Peyer's patch (tissue), 4 donors: Measurements from ENCODE around the gene CAPN10. TPM values are rescaled to one million over a fixed set of nuclear protein-coding genes. Genes with fewer than 3 reads are reported as not detected.

Experiments used
- DNase-seq, 3 donors: peaks; one replicate each; pipeline ENCODE4 v3.0.0-alpha.2; 2017 to 2019
- H3K27ac ChIP-seq, 4 donors: fragments of 200-600 bp; sonication (generic); one replicate each; pipeline ENCODE4 v1.5.1; 2016 to 2019
- H3K27me3 ChIP-seq, 2 donors: fragments of 200-600 bp; sonication (generic); one replicate each; pipeline ENCODE4 v1.5.1; 2019
- H3K36me3 ChIP-seq, 3 donors: fragments of 200-600 bp; sonication (generic); one replicate each; pipeline ENCODE4 v1.5.1; 2016 to 2019
- H3K4me1 ChIP-seq, 4 donors: fragments of 200-600 bp; sonication (generic); one replicate each; pipeline ENCODE4 v1.5.1; 2016 to 2019
- H3K4me3 ChIP-seq, 4 donors: fragments of 200-600 bp; sonication (generic); 1 replicate in 3 of 4; 2 replicates in 1 of 4; pipeline ENCODE4 v1.5.1; 2016 to 2019; ENCODE audit warnings: mild to moderate bottlenecking in 1 of 4
- H3K9me3 ChIP-seq, 4 donors: fragments of 200-600 bp; sonication (generic); one replicate each; pipeline ENCODE4 v1.5.1; 2016 to 2019; ENCODE audit warnings: mild to moderate bottlenecking in 1 of 4
- CTCF ChIP-seq, 6 experiments: fragments of 450-650 bp in 4 of 6; fragments of 200-600 bp in 2 of 6; sonication (generic) in 1 of 6; IDR thresholded peaks; one replicate each; pipeline ENCODE4 v1.5.1; 2017 to 2019; ENCODE audit warnings: antibody characterized with exemption in 6 of 6, mild to moderate bottlenecking in 3 of 6, moderate library complexity in 1 of 6
- POLR2A ChIP-seq, 2 donors: fragments of 450-650 bp; IDR thresholded peaks; one replicate each; pipeline ENCODE4 v1.5.1; 2017; ENCODE audit warnings: antibody characterized with exemption in 2 of 2, mild to moderate bottlenecking in 2 of 2, moderate library complexity in 2 of 2
- total RNA-seq, 4 donors: library from RNA; depleted of rRNA; stranded (reverse); fragments of >200 nt; gene quantifications; one replicate each; pipeline ENCODE4 v1.1.0, GENCODE V29; 2016

CAPN10 gene
- total RNA-seq, 4 donors from 2014 or later: 48.3 to 96.4 (median 78.9) TPM

GRCh38 chr2:240644171-240644651 lies 57.7 kb downstream of the CAPN10 start:
- Histone ChIP-seq H3K27me3 (no peaks in the 10 kb centered on the region), H3K36me3 (no peaks in the 10 kb centered on the region), H3K4me1 (no peaks in the 10 kb centered on the region), H3K27ac (no peak overlapping the region), H3K4me3 (no peak overlapping the region), H3K9me3 (no peaks in the 10 kb centered on the region)
- no peak for TF ChIP-seq CTCF (IDR thresholded peaks at IDR 0.05)
- no peak for TF ChIP-seq POLR2A (IDR thresholded peaks at IDR 0.05)
- DNase-seq: no peak

- peak in 1 of 3 donors; percentile 2 for DNase-seq
- H3K4me3 ChIP-seq: no peak overlapping the region
- H3K27ac ChIP-seq: no peak overlapping the region
- no peaks in the 10 kb centered on the region for H3K27me3 ChIP-seq
- no peak for TF ChIP-seq CTCF (IDR thresholded peaks at IDR 0.05)
- TF ChIP-seq POLR2A (IDR thresholded peaks at IDR 0.05): no peak
- no peaks in the 10 kb centered on the region for H3K9me3 ChIP-seq
- H3K4me1 ChIP-seq: no peaks in the 10 kb centered on the region
- H3K36me3 ChIP-seq: no peaks in the 10 kb centered on the region
Observed at GRCh38 chr2:240644859-240645301, 58.3 kb downstream of the CAPN10 start.

GRCh38 chr2:240645346-240645745 lies 58.8 kb downstream of the CAPN10 start:
- peak in 1 of 3 donors; percentile 11 for DNase-seq
- H3K4me1 ChIP-seq: no peaks in the 10 kb centered on the region
- H3K36me3 ChIP-seq: no peaks in the 10 kb centered on the region
- no peak overlapping the region for H3K27ac ChIP-seq
- no peaks in the 10 kb centered on the region for H3K9me3 ChIP-seq
- H3K4me3 ChIP-seq: no peak overlapping the region
- TF ChIP-seq POLR2A (IDR thresholded peaks at IDR 0.05): no peak
- TF ChIP-seq CTCF (IDR thresholded peaks at IDR 0.05): no peak
- H3K27me3 ChIP-seq: no peaks in the 10 kb centered on the region

GRCh38 chr2:240645801-240646175 lies 59.3 kb downstream of the CAPN10 start:
- Histone ChIP-seq H3K36me3 (no peaks in the 10 kb centered on the region), H3K27me3 (no peaks in the 10 kb centered on the region), H3K4me3 (no peak overlapping the region), H3K9me3 (no peaks in the 10 kb centered on the region), H3K4me1 (no peaks in the 10 kb centered on the region), H3K27ac (no peak overlapping the region)
- TF ChIP-seq CTCF (IDR thresholded peaks at IDR 0.05) (no peak), POLR2A (IDR thresholded peaks at IDR 0.05) (no peak)
- DNase-seq: peak in 1 of 3 donors; percentile 6

- H3K36me3 ChIP-seq: no peaks in the 10 kb centered on the region
- H3K27me3 ChIP-seq: no peaks in the 10 kb centered on the region
- H3K4me3 ChIP-seq: no peak overlapping the region
- no peaks in the 10 kb centered on the region for H3K4me1 ChIP-seq
- no peak overlapping the region for H3K27ac ChIP-seq
- TF ChIP-seq POLR2A (IDR thresholded peaks at IDR 0.05) (no peak), CTCF (IDR thresholded peaks at IDR 0.05) (no peak)
- DNase-seq: peak in 1 of 3 donors; percentile 12
- H3K9me3 ChIP-seq: no peaks in the 10 kb centered on the region
Observed at GRCh38 chr2:240646176-240646899, 59.8 kb downstream of the CAPN10 start.
